Activated CD4-positive, alpha-beta T cell treated with anti-CD3 and anti-CD28 coated beads, Interleukin-2, amount 10 ng/mL, durations not matched to agents 7 days and 5 days (primary cell): ENCODE data around the gene KBTBD3. TPM values are rescaled to one million over a fixed set of nuclear protein-coding genes. Genes with fewer than 3 reads are reported as not detected.

Experiments
- CTCF ChIA-PET: fragments of 350-600 bp; sonication (Branson Sonifier 250); formaldehyde crosslinking; loops from one replicate; lab custom pipeline; 2021; ENCODE audit warnings: antibody characterized with exemption; lab: Charles Lee
- POLR2A ChIA-PET: fragments of 350-600 bp; sonication (Branson Sonifier 250); formaldehyde crosslinking; loops from one replicate; lab custom pipeline; 2021; ENCODE audit warnings: antibody characterized with exemption; lab: Charles Lee
- DNase-seq: peaks from one replicate; pipeline ENCODE4 v3.0.0-alpha.2; 2020
- H3K27ac Mint-ChIP-seq: one replicate; pipeline ENCODE4 v1.8.0; 2021; ENCODE audit warnings: mild to moderate bottlenecking, moderate library complexity, mixed read lengths
- H3K27me3 Mint-ChIP-seq: one replicate; pipeline ENCODE4 v1.8.0; 2021; ENCODE audit warnings: mixed read lengths
- H3K36me3 Mint-ChIP-seq: one replicate; pipeline ENCODE4 v1.8.0; 2021; ENCODE audit warnings: low read depth, mixed read lengths
- H3K4me1 Mint-ChIP-seq: one replicate; pipeline ENCODE4 v1.8.0; 2021; ENCODE audit warnings: mixed read lengths
- H3K4me3 Mint-ChIP-seq: one replicate; pipeline ENCODE4 v1.8.0; 2021; ENCODE audit warnings: mild to moderate bottlenecking, moderate library complexity, mixed read lengths
- H3K9me3 Mint-ChIP-seq: one replicate; pipeline ENCODE4 v1.8.0; 2021; ENCODE audit warnings: mixed read lengths
- total RNA-seq, 2 experiments: library from RNA; stranded (reverse); gene quantifications; one replicate each; pipeline ENCODE4 v1.2.3, GENCODE V29; 2021

Gene KBTBD3, protein sequence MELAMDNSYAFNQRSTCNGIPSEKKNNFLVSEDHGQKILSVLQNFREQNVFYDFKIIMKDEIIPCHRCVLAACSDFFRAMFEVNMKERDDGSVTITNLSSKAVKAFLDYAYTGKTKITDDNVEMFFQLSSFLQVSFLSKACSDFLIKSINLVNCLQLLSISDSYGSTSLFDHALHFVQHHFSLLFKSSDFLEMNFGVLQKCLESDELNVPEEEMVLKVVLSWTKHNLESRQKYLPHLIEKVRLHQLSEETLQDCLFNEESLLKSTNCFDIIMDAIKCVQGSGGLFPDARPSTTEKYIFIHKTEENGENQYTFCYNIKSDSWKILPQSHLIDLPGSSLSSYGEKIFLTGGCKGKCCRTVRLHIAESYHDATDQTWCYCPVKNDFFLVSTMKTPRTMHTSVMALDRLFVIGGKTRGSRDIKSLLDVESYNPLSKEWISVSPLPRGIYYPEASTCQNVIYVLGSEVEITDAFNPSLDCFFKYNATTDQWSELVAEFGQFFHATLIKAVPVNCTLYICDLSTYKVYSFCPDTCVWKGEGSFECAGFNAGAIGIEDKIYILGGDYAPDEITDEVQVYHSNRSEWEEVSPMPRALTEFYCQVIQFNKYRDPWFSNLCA
- 1 to 10 TPM; 7.5 to 8.6 TPM for total RNA-seq

DNA sequence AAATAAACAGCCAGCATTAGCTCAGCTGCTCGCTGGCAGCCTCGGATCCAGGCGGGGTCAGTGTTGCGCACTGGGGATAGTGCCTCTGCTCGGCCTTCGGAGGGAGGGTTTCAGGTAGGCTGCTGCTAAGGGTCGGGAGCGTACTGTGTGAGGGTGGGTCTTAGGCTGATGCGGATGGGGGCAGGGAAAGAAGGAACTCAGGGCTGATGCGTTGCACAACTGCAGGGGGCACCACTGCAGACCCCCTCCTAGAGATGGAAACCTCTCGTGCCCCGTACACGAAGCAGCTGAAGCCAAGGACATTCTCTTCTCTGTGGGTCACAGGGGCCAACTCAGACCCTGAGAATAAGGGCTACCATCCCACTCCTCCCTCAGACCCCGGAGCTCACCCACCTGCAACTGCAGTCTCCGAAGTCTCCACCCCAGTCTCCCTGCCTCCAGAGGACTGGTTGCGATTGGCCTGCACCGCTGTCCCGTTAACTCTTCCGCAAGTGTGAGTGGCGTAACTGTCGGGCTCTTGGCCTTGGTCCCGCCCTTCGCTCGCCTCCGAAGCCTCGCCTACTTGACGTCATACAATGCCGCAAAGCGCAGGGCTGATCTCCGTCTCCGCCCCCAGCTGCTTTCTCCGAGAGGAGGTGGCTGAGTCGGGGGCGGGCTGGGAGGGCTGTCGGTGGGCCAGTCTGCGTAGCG lies at the start of gene KBTBD3:
Gene KBTBD3 (minus strand): TSS at position 429 of the 690 bp plus-strand sequence. CDS start 18,250 bp downstream, outside the sequence.
- peaks cover 51% of the 10 kb centered on the region for H3K4me1 Mint-ChIP-seq
- H3K4me3 Mint-ChIP-seq = peak within 1 kb of the TSS; percentile 95

DNA sequence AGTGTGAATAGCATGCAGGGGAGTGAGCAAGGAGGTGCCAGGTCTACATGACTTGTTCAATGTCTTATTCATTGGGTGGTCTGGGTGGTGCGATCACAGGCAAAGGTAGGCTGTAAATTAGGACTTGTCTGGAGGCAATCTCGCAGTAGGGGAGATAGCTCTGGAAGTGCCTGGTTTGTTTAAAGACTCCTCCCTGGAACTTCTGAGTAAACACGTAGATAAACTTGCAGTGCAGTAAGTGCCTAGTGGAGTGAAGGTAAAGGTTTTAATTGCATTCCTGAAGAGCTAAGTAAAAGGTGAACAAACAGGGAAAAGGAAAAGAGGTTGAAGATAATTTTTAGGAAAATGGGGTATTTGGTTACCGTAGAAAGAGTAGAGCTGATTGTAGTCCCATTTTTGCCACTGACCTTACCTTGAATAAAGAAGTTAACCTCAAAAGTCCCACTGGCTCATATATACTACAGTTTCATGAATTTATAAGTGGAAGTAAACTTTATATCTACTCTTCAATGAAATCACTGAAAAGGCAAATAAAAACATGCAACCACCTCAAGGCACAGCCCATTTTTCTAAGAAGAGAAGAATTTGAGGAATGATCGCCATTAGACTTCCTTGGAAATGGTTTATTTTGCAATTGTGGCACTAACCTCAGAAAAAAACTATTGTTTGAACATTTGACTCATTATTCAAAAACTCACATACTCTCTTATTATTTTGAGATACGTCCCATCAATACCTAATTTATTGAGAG lies 44.6 kb upstream of the KBTBD3 start:
- DNase-seq = no peak
- Mint-ChIP-seq H3K36me3 (no peaks in the 10 kb centered on the region), H3K4me3 (no peak overlapping the region), H3K27ac (no peak overlapping the region), H3K9me3 (no peaks in the 10 kb centered on the region), H3K4me1 (no peaks in the 10 kb centered on the region), H3K27me3 (peaks cover 4% of the 10 kb centered on the region)
- CTCF ChIA-PET = no interaction called here
- POLR2A ChIA-PET = no interaction called here

More for the DNA sequence above, at the start of gene KBTBD3:
- Mint-ChIP-seq H3K36me3 (peaks cover 24% of the 10 kb centered on the region), H3K27me3 (no peaks in the 10 kb centered on the region), H3K9me3 (no peaks in the 10 kb centered on the region), H3K27ac (peak within 1 kb of the TSS; percentile 91)
- CTCF ChIA-PET = interaction anchor here (0.5 to 1.2 kb wide), 6 partner anchors 13 to 70 kb away, joined by 3 to 4 read pairs (median 3); no protein-coding TSS in a partner anchor
- POLR2A ChIA-PET = no interaction called here
- peak; percentile 99 for DNase-seq

DNA sequence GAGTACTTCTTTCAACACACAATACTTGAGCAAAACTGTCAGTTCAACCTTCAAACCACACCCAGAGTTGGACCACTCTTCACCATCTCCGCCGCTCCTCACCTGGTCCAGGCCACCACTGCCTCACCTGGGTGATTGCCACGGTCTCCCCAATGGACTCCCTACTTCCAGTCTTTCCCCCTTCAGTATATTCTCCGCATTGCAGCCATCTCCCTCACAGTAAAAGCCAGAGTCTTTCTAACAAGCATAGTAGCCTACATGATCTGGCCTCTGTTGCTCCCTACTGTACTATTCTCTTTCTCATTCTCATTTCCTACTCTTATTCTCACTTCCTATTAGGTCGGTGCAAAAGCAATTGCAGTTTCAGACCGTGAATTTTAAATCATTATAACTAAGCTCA lies 28.8 kb upstream of the KBTBD3 start:
- CTCF ChIA-PET = no interaction called here
- Mint-ChIP-seq H3K36me3 (no peaks in the 10 kb centered on the region), H3K9me3 (no peaks in the 10 kb centered on the region), H3K4me1 (no peaks in the 10 kb centered on the region), H3K4me3 (no peak overlapping the region), H3K27ac (no peak overlapping the region), H3K27me3 (no peaks in the 10 kb centered on the region)
- no peak for DNase-seq
- POLR2A ChIA-PET = no interaction called here

DNA sequence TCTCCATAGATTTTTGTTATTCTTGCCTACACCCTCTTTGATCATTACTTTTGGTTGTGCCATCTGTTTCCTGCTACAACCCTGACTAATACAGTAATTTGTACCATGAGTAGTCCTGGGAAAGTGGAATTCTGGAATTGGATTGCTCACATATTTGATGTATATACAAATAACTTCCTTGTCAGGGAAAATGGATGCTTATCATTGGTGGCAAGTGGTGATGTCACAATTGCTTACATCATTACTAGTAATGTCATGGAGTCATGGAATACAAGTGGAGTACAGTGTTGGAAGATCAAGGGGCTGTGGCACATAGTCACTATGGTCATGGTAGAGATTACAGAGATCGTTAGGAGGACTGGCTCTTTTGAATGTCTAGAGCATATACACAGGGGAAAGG lies 24.7 kb upstream of the KBTBD3 start:
- no peak overlapping the region for H3K27ac Mint-ChIP-seq
- ChIA-PET CTCF (no interaction called here), POLR2A (no interaction called here)
- H3K4me1 Mint-ChIP-seq = no peaks in the 10 kb centered on the region
- no peak overlapping the region for H3K4me3 Mint-ChIP-seq
- peaks cover 18% of the 10 kb centered on the region for H3K36me3 Mint-ChIP-seq
- no peaks in the 10 kb centered on the region for H3K27me3 Mint-ChIP-seq
- H3K9me3 Mint-ChIP-seq = no peaks in the 10 kb centered on the region
- DNase-seq = no peak

DNA sequence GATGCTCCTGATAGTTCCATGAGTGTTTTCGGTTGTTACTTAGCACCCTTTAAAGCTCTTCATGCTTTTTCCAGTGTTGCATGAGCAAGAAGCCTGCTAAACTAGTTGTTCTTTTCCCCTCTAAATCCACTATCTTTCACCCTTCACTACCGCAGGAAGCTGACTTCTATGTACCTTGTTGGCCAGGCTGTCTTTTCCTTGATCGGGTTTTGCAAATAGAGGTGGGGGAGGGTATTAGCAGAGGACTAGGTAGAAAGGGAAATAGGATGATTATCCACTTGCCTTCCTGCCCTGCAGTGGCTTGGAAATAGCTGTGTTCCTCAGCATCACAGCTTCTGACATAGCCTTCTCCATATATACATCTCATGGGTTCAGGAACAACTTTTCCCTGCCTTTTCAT lies 24.2 kb upstream of the KBTBD3 start:
- DNase-seq = no peak
- no peaks in the 10 kb centered on the region for H3K9me3 Mint-ChIP-seq
- no peaks in the 10 kb centered on the region for H3K4me1 Mint-ChIP-seq
- no peak overlapping the region for H3K4me3 Mint-ChIP-seq
- no peaks in the 10 kb centered on the region for H3K27me3 Mint-ChIP-seq
- H3K27ac Mint-ChIP-seq = no peak overlapping the region
- CTCF ChIA-PET = no interaction called here
- H3K36me3 Mint-ChIP-seq = peaks cover 22% of the 10 kb centered on the region
- POLR2A ChIA-PET = no interaction called here

- ChIA-PET POLR2A (no interaction called here), CTCF (no interaction called here)
- H3K27me3 Mint-ChIP-seq = no peaks in the 10 kb centered on the region
- no peaks in the 10 kb centered on the region for H3K4me1 Mint-ChIP-seq
- no peak for DNase-seq
- H3K27ac Mint-ChIP-seq = no peak overlapping the region
- no peaks in the 10 kb centered on the region for H3K9me3 Mint-ChIP-seq
- H3K36me3 Mint-ChIP-seq = peaks cover 33% of the 10 kb centered on the region
- no peak overlapping the region for H3K4me3 Mint-ChIP-seq
Observed at GRCh38 chr11:106098893-106099553, 21.9 kb upstream of the KBTBD3 start.

GRCh38 chr11:106092446-106092845 lies 15.3 kb upstream of the KBTBD3 start:
- no peak overlapping the region for H3K4me3 Mint-ChIP-seq
- ChIA-PET CTCF (interaction anchor here (0.6 kb wide), 1 partner anchor 70 kb away, joined by 3 read pairs; no protein-coding TSS in a partner anchor), POLR2A (no interaction called here)
- no peaks in the 10 kb centered on the region for H3K9me3 Mint-ChIP-seq
- H3K27me3 Mint-ChIP-seq = no peaks in the 10 kb centered on the region
- H3K4me1 Mint-ChIP-seq = peaks cover 23% of the 10 kb centered on the region
- peaks cover 45% of the 10 kb centered on the region for H3K36me3 Mint-ChIP-seq
- DNase-seq = no peak
- H3K27ac Mint-ChIP-seq = no peak overlapping the region

DNA sequence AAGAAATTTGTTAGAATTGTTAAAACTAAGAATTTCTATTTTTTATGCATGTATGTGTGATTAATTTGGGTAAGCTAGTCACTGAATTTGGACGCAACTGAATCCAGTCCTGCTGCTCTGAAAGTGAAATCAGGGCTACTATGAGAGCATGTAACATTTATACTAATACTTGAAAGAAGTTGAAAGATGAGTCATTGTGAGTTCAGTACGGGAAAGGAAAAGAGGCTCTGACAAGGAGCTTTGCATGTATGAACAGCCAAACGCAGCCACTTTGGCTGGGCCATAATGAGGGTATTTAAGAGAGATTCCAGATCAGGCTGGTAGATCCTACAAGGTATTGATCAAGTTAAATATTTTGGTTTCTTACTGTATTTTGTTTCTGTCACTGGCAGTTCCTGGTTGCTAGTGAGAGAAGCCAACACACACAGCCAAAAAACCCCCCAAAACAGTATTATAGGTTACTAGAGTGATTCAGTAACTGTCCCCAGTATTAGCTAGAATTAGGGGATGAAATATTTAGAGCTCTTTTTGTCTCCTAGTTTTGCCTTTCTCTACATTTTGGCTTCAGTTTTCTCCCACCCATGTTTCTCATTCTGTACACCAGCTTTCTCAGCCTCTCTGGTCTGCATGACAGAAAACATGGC lies 14.5 kb upstream of the KBTBD3 start:
- H3K9me3 Mint-ChIP-seq = no peaks in the 10 kb centered on the region
- CTCF ChIA-PET = interaction anchor here (0.7 to 1.2 kb wide), 4 partner anchors 14 to 57 kb away, joined by 3 read pairs; partner anchors contain the start of genes AASDHPPT and KBTBD3
- peaks cover 37% of the 10 kb centered on the region for H3K36me3 Mint-ChIP-seq
- H3K27me3 Mint-ChIP-seq = no peaks in the 10 kb centered on the region
- H3K4me1 Mint-ChIP-seq = peaks cover 27% of the 10 kb centered on the region
- DNase-seq = no peak
- peak overlapping the region; percentile 39 for H3K27ac Mint-ChIP-seq
- POLR2A ChIA-PET = no interaction called here
- H3K4me3 Mint-ChIP-seq = no peak overlapping the region

DNA sequence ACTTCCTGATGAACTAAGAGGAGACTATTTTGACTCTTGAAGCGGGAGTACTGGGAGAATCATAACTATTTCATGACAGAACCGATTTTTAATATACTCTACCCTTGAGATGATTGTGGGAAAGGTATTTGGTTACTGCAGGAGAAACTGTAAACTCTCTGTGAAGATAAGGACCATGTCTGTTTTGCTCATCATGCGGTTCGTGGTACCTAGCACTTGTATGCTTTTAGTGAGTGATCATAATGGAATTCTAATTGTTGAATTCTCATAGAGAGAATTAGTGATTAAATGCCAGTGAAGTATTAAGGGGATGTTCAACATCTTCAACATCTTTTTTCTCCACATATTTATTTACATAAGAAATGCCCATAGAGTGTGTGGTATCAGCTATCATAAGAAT lies 11.7 kb upstream of the KBTBD3 start:
- Mint-ChIP-seq H3K27ac (no peak overlapping the region), H3K9me3 (no peaks in the 10 kb centered on the region), H3K36me3 (peaks cover 27% of the 10 kb centered on the region), H3K27me3 (no peaks in the 10 kb centered on the region), H3K4me1 (peaks cover 32% of the 10 kb centered on the region), H3K4me3 (no peak overlapping the region)
- POLR2A ChIA-PET = no interaction called here
- CTCF ChIA-PET = no interaction called here
- DNase-seq = no peak

DNA sequence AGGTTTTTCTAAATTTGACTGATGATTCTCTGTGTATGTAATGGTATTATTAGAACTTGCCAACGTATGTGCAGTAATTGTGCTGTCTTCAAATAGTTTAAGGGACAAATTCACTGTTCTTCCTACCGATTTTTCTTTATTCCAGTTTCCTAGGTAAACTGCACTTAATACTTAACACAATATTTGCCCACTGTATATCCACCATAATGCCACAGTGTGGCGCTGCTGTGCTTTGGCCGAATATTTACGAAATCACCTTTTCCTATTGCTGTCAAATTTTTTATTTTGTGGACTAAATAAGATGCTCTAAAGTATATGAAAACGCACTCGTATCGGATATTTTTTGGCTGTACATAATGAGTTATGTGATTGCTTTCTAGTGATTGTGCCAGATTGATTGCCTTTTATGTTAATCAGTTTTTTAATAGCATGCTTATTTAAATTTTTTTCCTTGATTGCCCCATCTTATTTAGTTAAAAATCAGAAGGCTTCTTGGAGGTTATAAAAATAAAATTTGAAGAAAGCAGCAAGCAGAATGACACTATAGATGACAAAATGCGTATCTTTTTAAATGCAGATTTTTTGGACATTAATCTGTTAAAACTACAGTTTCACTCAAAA lies 10.8 kb upstream of the KBTBD3 start:
- no peak overlapping the region for H3K27ac Mint-ChIP-seq
- no peaks in the 10 kb centered on the region for H3K27me3 Mint-ChIP-seq
- ChIA-PET CTCF (interaction anchor here (0.7 to 0.8 kb wide), 2 partner anchors 22 to 29 kb away, joined by 3 read pairs; no protein-coding TSS in a partner anchor), POLR2A (no interaction called here)
- peaks cover 32% of the 10 kb centered on the region for H3K4me1 Mint-ChIP-seq
- peak; percentile 44 for DNase-seq
- no peak overlapping the region for H3K4me3 Mint-ChIP-seq
- no peaks in the 10 kb centered on the region for H3K9me3 Mint-ChIP-seq
- peaks cover 32% of the 10 kb centered on the region for H3K36me3 Mint-ChIP-seq

GRCh38 chr11:106086850-106087249 lies 9.7 kb upstream of the KBTBD3 start:
- Mint-ChIP-seq H3K27me3 (no peaks in the 10 kb centered on the region), H3K9me3 (no peaks in the 10 kb centered on the region), H3K36me3 (peaks cover 27% of the 10 kb centered on the region), H3K27ac (no peak overlapping the region), H3K4me1 (peaks cover 35% of the 10 kb centered on the region), H3K4me3 (no peak overlapping the region)
- no peak for DNase-seq
- ChIA-PET POLR2A (no interaction called here), CTCF (interaction anchor here (0.8 kb wide), 1 partner anchor 28 kb away, joined by 3 read pairs; no protein-coding TSS in a partner anchor)
